HCT116 (cell line): Measurements from ENCODE around the gene CNPPD1. TPM values are rescaled to one million over a fixed set of nuclear protein-coding genes. Genes with fewer than 3 reads are reported as not detected.

Experiments used
- ATAC-seq: fragments of 200-7000 bp; cut with Tn5 transposase; 2 replicates; pipeline ENCODE4 v1.9.1; 2020; ENCODE audit warnings: mild to moderate bottlenecking, moderate library complexity
- BruUV-seq: library from RNA; stranded (reverse); fragments of 400-500 nt; replicated peaks from 2 replicates; lab custom pipeline; 2021; lab: Mats Ljungman, UMichigan
- CTCF ChIA-PET: fragments of 300-600 bp; sonication (Branson Sonifier 250); formaldehyde crosslinking; loops from one replicate; lab custom pipeline; 2021; ENCODE audit warnings: antibody characterized with exemption; lab: Charles Lee
- POLR2A ChIA-PET: fragments of 300-600, 350-600 bp; sonication (Branson Sonifier 250); formaldehyde crosslinking; loops from one replicate; lab custom pipeline; 2021; ENCODE audit warnings: antibody characterized with exemption; lab: Charles Lee
- RAD21 ChIA-PET, 2 experiments: fragments of 300-600 bp; sonication (Branson Sonifier 250); formaldehyde crosslinking; loops; one replicate each; lab custom pipeline; 2023; ENCODE audit warnings: low total read pairs in 2 of 2; ENCODE audit not compliant: uncharacterized antibody in 2 of 2, unreplicated experiment in 2 of 2, low non-redundant PET in 1 of 2; lab: Charles Lee
- DNase-seq: peaks from one replicate; pipeline ENCODE4 v3.0.0-alpha.2; 2010; ENCODE audit warnings: low read depth, low spot score
- H2AFZ ChIP-seq: fragments of 200-600 bp; shearing (Covaris generic), sonication (generic); 2 replicates; pipeline ENCODE4 v1.6.1; 2017; ENCODE audit warnings: low read depth, mixed run types, mixed read lengths, antibody characterized with exemption, low read length; ENCODE audit not compliant: poor library complexity, severe bottlenecking
- H3K27ac ChIP-seq: 2 replicates; pipeline ENCODE4 v1.5.1; 2012; ENCODE audit warnings: low read depth, low read length
- H3K27me3 ChIP-seq: fragments of 200-600 bp; sonication (generic); 2 replicates; pipeline ENCODE4 v1.6.1; 2016; ENCODE audit warnings: mixed run types, low read length, mixed read lengths; ENCODE audit not compliant: insufficient read depth
- H3K36me3 ChIP-seq, 2 experiments: fragments of 200-500 bp in 1 of 2; fragments of 200-600 bp in 1 of 2; sonication (Bioruptor generic) in 1 of 2; sonication (generic) in 1 of 2; 2 replicates each; pipeline versions ENCODE4 v1.5.1 to v1.6.1; 2014 to 2016; ENCODE audit warnings: low read length in 2 of 2, inconsistent platforms in 1 of 2, mixed read lengths in 1 of 2, mixed run types in 1 of 2; ENCODE audit not compliant: insufficient read depth in 2 of 2, control insufficient read depth in 1 of 2
- H3K4me1 ChIP-seq, 2 experiments: fragments of 200-600 bp in 1 of 2; sonication (generic) in 1 of 2; 2 replicates each; pipeline versions ENCODE4 v1.5.1 to v1.6.1; 2012 to 2017; ENCODE audit warnings: low read length in 2 of 2, inconsistent platforms in 1 of 2, mild to moderate bottlenecking in 1 of 2, mixed read lengths in 1 of 2, mixed run types in 1 of 2, moderate library complexity in 1 of 2; ENCODE audit not compliant: insufficient read depth in 2 of 2, control insufficient read depth in 1 of 2
- H3K4me2 ChIP-seq: fragments of 200-600 bp; sonication (generic); 2 replicates; pipeline ENCODE4 v1.6.1; 2017; ENCODE audit warnings: mixed run types, low read length, mixed read lengths
- H3K4me3 ChIP-seq, 2 experiments: fragments of 200-600 bp in 1 of 2; sonication (generic) in 1 of 2; replicated peaks in 1 of 2; 2 replicates each; pipeline ENCODE4 v1.5.1; 2011 to 2016; ENCODE audit warnings: low read length in 2 of 2, control low read depth in 1 of 2, low read depth in 1 of 2, mild to moderate bottlenecking in 1 of 2, mixed read lengths in 1 of 2, mixed run types in 1 of 2
- H3K79me2 ChIP-seq: fragments of 200-600 bp; sonication (generic); 2 replicates; pipeline ENCODE4 v1.6.1; 2017; ENCODE audit warnings: mild to moderate bottlenecking, mixed run types, low read length, moderate library complexity, mixed read lengths; ENCODE audit not compliant: insufficient read depth
- H3K9ac ChIP-seq: fragments of 200-600 bp; sonication (generic); 2 replicates; pipeline ENCODE4 v1.6.1; 2016; ENCODE audit warnings: low read length, mixed read lengths
- H3K9me2 ChIP-seq: fragments of 200-600 bp; sonication (generic), shearing (Covaris generic); 2 replicates; pipeline ENCODE4 v1.6.1; 2017; ENCODE audit warnings: mixed run types, mild to moderate bottlenecking, moderate library complexity; ENCODE audit not compliant: insufficient read depth
- H3K9me3 ChIP-seq, 2 experiments: fragments of 200-500 bp in 1 of 2; fragments of 200-600 bp in 1 of 2; sonication (Bioruptor generic) in 1 of 2; sonication (generic) in 1 of 2; 2 replicates each; pipeline ENCODE4 v1.6.1; 2014 to 2017; ENCODE audit warnings: low read length in 2 of 2, mixed read lengths in 2 of 2, inconsistent platforms in 1 of 2, low read depth in 1 of 2, mild to moderate bottlenecking in 1 of 2, mixed run types in 1 of 2, moderate library complexity in 1 of 2; ENCODE audit not compliant: control insufficient read depth in 1 of 2, insufficient read depth in 1 of 2
- H4K20me1 ChIP-seq: fragments of 200-600 bp; sonication (generic), shearing (Covaris generic); 2 replicates; pipeline ENCODE4 v1.6.1; 2017; ENCODE audit warnings: mixed run types, mild to moderate bottlenecking, moderate library complexity; ENCODE audit not compliant: insufficient read depth
- ATF3 ChIP-seq: IDR thresholded peaks from 2 replicates; pipeline ENCODE4 v1.6.1; 2012
- CTCF ChIP-seq, 3 experiments: fragments of 200-600 bp in 1 of 3; sonication (generic) in 1 of 3; IDR thresholded peaks in 2 of 3; conservative IDR thresholded peaks in 1 of 3; 2 replicates each; pipeline ENCODE4 v1.5.1; 2012 to 2017; ENCODE audit warnings: low read depth in 2 of 3, low read length in 2 of 3, antibody characterized with exemption in 1 of 3, borderline replicate concordance in 1 of 3, control low read depth in 1 of 3, mild to moderate bottlenecking in 1 of 3, mixed read lengths in 1 of 3, mixed run types in 1 of 3, moderate library complexity in 1 of 3; ENCODE audit not compliant: insufficient read depth in 1 of 3
- EGR1 ChIP-seq: IDR thresholded peaks from 2 replicates; pipeline ENCODE4 v1.6.1; 2012; ENCODE audit warnings: low read depth
- ELF1 ChIP-seq: IDR thresholded peaks from 2 replicates; pipeline ENCODE4 v1.6.1; 2012; ENCODE audit warnings: low read depth, borderline replicate concordance
- EZH2 ChIP-seq: fragments of 200-600 bp; sonication (generic); IDR thresholded peaks from 2 replicates; pipeline ENCODE4 v1.6.1; 2017; ENCODE audit warnings: antibody characterized with exemption, mixed run types
- EZH2phosphoT487 ChIP-seq: fragments of 200-600 bp; IDR thresholded peaks from 2 replicates; pipeline ENCODE4 v1.6.1; 2018; ENCODE audit warnings: antibody characterized with exemption, borderline replicate concordance
- FOSL1 ChIP-seq: IDR thresholded peaks from 2 replicates; pipeline ENCODE4 v1.6.1; 2012; ENCODE audit warnings: low read depth
- JUND ChIP-seq: IDR thresholded peaks from 2 replicates; pipeline ENCODE4 v1.6.1; 2012
- MAX ChIP-seq: IDR thresholded peaks from 2 replicates; pipeline ENCODE4 v1.6.1; 2012
- POLR2A ChIP-seq: IDR thresholded peaks from 2 replicates; pipeline ENCODE4 v1.7.0; 2011; ENCODE audit warnings: borderline replicate concordance; ENCODE audit not compliant: insufficient read depth, insufficient read length; ENCODE audit errors: extremely low read depth
- SIN3A ChIP-seq: IDR thresholded peaks from 2 replicates; pipeline ENCODE4 v1.6.1; 2012; ENCODE audit warnings: low read depth
- SP1 ChIP-seq: IDR thresholded peaks from 2 replicates; pipeline ENCODE4 v1.6.1; 2012; ENCODE audit warnings: low read depth
- TCF7L2 ChIP-seq: IDR thresholded peaks from 2 replicates; pipeline ENCODE4 v1.7.0; 2011; ENCODE audit warnings: borderline replicate concordance, inconsistent platforms; ENCODE audit not compliant: insufficient read depth, insufficient read length; ENCODE audit errors: extremely low read depth
- ZBTB33 ChIP-seq: IDR thresholded peaks from 2 replicates; pipeline ENCODE4 v1.6.1; 2011; ENCODE audit warnings: mild to moderate bottlenecking, low read length, moderate library complexity; ENCODE audit not compliant: insufficient replicate concordance; ENCODE audit errors: extremely low read depth
- ZNF274 ChIP-seq: fragments of 200-500 bp; sonication (Bioruptor generic); IDR thresholded peaks from 2 replicates; pipeline ENCODE4 v1.6.1; 2014; ENCODE audit warnings: mild to moderate bottlenecking, low read depth, low read length, inconsistent platforms
- intact Hi-C: fragments of 100-400 bp; cut with micrococcal nuclease; formaldehyde crosslinking; loops from 2 replicates; pipeline ENCODE4 v1.10.0; 2022
- total RNA-seq: library from RNA; stranded (reverse); gene quantifications from one replicate; pipeline ENCODE4 v1.2.1, GENCODE V29; 2021; ENCODE audit not compliant: unreplicated experiment

CNPPD1 gene
- total RNA-seq, 1 experiment from 2014 or later: 41.9 TPM

- intact Hi-C loops: no loop called here
- ATAC-seq: no peak
- H3K4me1 ChIP-seq: peaks cover 9 to 37% of the 10 kb centered on the region in 2 experiments; a peak in 3 of 4 replicates
Observed at GRCh38 chr2:219214786-219215185, 38.1 kb upstream of the CNPPD1 start.

DNA sequence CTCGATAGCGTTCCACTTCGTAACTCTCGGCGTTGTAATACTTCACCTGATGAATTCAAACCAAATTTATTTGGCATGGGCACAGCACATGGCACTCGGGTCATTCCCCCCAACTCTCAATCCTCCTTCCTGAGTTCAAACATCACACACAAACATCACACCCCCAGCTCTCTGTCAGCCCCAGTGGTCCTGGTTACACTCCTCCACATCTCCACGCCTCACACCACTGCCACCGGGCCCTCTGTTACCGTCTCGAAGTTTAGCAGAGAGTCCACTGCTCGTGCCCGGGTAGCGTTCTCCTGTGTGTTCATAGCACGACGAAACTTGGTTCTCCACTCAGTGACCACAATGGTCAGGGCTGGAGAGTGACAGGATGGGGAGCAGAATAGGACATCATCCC lies 37.4 kb upstream of the CNPPD1 start:
- intact Hi-C loops: no loop called here
- RAD21 ChIA-PET: no interaction called here
- H3K9me3 ChIP-seq: no peaks in the 10 kb centered on the region
- H3K27ac ChIP-seq: no peak overlapping the region
- H3K4me2 ChIP-seq: no peak overlapping the region
- no peaks in the 10 kb centered on the region for H3K27me3 ChIP-seq
- TF ChIP-seq MAX (no peak), CTCF (IDR thresholded peaks at IDR 0.05 in 2 of 3, conservative IDR thresholded peaks at IDR 0.05 in 1 of 3; ENCODE audit: borderline replicate concordance in 1 of 3, insufficient read depth in 1 of 3, low read depth in 2 of 3, low read length in 2 of 3) (no peak), TCF7L2 (no peak), ATF3 (no peak), ZBTB33 (no peak), ZNF274 (no peak), ELF1 (no peak), POLR2A (no peak), SP1 (no peak), JUND (no peak), EGR1 (no peak)
- H3K4me3 ChIP-seq: no peak overlapping the region
- peaks cover 6 to 30% of the 10 kb centered on the region in 2 experiments; a peak in 3 of 4 replicates for H3K4me1 ChIP-seq
- peaks cover 2 to 17% of the 10 kb centered on the region in 2 experiments; a peak in 3 of 4 replicates for H3K36me3 ChIP-seq
- ATAC-seq (no peak), DNase-seq (no peak)
- H3K9ac ChIP-seq: no peak overlapping the region
- no peak overlapping the region for H2AFZ ChIP-seq
- no peaks in the 10 kb centered on the region for H3K9me2 ChIP-seq
- no TSS peak for BruUV-seq
- CTCF ChIA-PET: no interaction called here
- POLR2A ChIA-PET: no interaction called here
- H3K79me2 ChIP-seq: no peaks in the 10 kb centered on the region
- no peaks in the 10 kb centered on the region for H4K20me1 ChIP-seq

More at GRCh38 chr2:219214786-219215185, 38.1 kb upstream of the CNPPD1 start:
- no peaks in the 10 kb centered on the region for H3K9me3 ChIP-seq
- H3K9me2 ChIP-seq: no peaks in the 10 kb centered on the region
- TF ChIP-seq ATF3: no peak
- TF ChIP-seq EGR1: no peak
- no peak for TF ChIP-seq FOSL1
- no peak for TF ChIP-seq EZH2
- no peak for TF ChIP-seq EZH2phosphoT487
- no peak for TF ChIP-seq SIN3A
- H3K27ac ChIP-seq: no peak overlapping the region
- no peaks in the 10 kb centered on the region for H3K27me3 ChIP-seq
- DNase-seq: no peak
- RAD21 ChIA-PET: no interaction called here
- H4K20me1 ChIP-seq: no peaks in the 10 kb centered on the region
- H2AFZ ChIP-seq: no peak overlapping the region
- H3K79me2 ChIP-seq: no peaks in the 10 kb centered on the region
- CTCF ChIA-PET: no interaction called here
- no peak overlapping the region for H3K4me3 ChIP-seq
- no TSS peak for BruUV-seq
- POLR2A ChIA-PET: no interaction called here
- H3K4me2 ChIP-seq: no peak overlapping the region
- peaks cover 2 to 11% of the 10 kb centered on the region in 2 experiments; a peak in 2 of 4 replicates for H3K36me3 ChIP-seq
- no peak overlapping the region for H3K9ac ChIP-seq
